HEK293 (cell line): Measurements from ENCODE around the gene MUSTN1.

Experiments used
- HOXA7 ChIP-seq: sonication (generic); formaldehyde crosslinking; IDR thresholded peaks from 2 replicates; pipeline ENCODE4 v1.8.1; 2022; ENCODE audit warnings: missing genetic modification reagents, borderline replicate concordance
- PRDM1 ChIP-seq: fragments of 450-650 bp; formaldehyde crosslinking; IDR thresholded peaks from 2 replicates; pipeline ENCODE4; 2016; ENCODE audit warnings: missing biosample characterization, missing genetic modification characterization
- ZBTB21 ChIP-seq: fragments of 450-650 bp; formaldehyde crosslinking; IDR thresholded peaks from 2 replicates; pipeline ENCODE4 v1.5.1; 2017; ENCODE audit warnings: missing biosample characterization, missing genetic modification characterization
- ZBTB7A ChIP-seq: fragments of 450-650 bp; formaldehyde crosslinking; IDR thresholded peaks from 2 replicates; pipeline ENCODE4 v1.5.1; 2016; ENCODE audit warnings: low read depth, missing biosample characterization, missing genetic modification characterization
- ZNF121 ChIP-seq: fragments of 450-650 bp; formaldehyde crosslinking; IDR thresholded peaks from 2 replicates; pipeline ENCODE4 v1.5.1; 2016; ENCODE audit warnings: missing biosample characterization, missing genetic modification characterization
- ZNF311 ChIP-seq: fragments of 450-650 bp; formaldehyde crosslinking; IDR thresholded peaks from 2 replicates; pipeline ENCODE4 v1.5.1; 2017; ENCODE audit warnings: missing biosample characterization, missing genetic modification characterization, borderline replicate concordance
- ZNF624 ChIP-seq: fragments of 450-650 bp; formaldehyde crosslinking; IDR thresholded peaks from 2 replicates; pipeline ENCODE4 v1.5.1; 2017; ENCODE audit warnings: missing biosample characterization, missing genetic modification characterization
- TF ChIP-seq, protein P1 (sequence below): fragments of 450-650 bp; formaldehyde crosslinking; IDR thresholded peaks from 2 replicates; pipeline ENCODE4 v1.5.1; 2016; ENCODE audit warnings: missing biosample characterization, missing genetic modification characterization

- TF ChIP-seq HOXA7 (CRISPR knock-in tag) (no peak), ZNF311 (tag by site-specific recombination) (no peak), ZBTB21 (tag by site-specific recombination) (no peak), ZBTB7A (no peak), ZNF121 (no peak), PRDM1 (tag by site-specific recombination) (no peak), ZNF624 (tag by site-specific recombination) (no peak)
- TF ChIP-seq, protein P1, sequence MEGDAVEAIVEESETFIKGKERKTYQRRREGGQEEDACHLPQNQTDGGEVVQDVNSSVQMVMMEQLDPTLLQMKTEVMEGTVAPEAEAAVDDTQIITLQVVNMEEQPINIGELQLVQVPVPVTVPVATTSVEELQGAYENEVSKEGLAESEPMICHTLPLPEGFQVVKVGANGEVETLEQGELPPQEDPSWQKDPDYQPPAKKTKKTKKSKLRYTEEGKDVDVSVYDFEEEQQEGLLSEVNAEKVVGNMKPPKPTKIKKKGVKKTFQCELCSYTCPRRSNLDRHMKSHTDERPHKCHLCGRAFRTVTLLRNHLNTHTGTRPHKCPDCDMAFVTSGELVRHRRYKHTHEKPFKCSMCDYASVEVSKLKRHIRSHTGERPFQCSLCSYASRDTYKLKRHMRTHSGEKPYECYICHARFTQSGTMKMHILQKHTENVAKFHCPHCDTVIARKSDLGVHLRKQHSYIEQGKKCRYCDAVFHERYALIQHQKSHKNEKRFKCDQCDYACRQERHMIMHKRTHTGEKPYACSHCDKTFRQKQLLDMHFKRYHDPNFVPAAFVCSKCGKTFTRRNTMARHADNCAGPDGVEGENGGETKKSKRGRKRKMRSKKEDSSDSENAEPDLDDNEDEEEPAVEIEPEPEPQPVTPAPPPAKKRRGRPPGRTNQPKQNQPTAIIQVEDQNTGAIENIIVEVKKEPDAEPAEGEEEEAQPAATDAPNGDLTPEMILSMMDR (tag by site-specific recombination): no peak
These were observed 39.4 kb upstream of the MUSTN1 start for GRCh38 chr3:52874160-52874701.
